Epithelial cell of esophagus (primary cell): ENCODE data around the gene TUBB3.

Source experiments
- DNase-seq: peaks from one replicate; pipeline ENCODE4 v3.0.0; 2010; ENCODE audit warnings: low read depth
- H3K4me3 ChIP-seq: 2 replicates; pipeline ENCODE4 v1.5.1; 2011; ENCODE audit warnings: mild to moderate bottlenecking, low read length, control low read depth
- TF ChIP-seq, protein P1 (sequence below): IDR thresholded peaks from 2 replicates; pipeline ENCODE4 v1.5.1; 2011; ENCODE audit warnings: low read depth, mild to moderate bottlenecking, low read length, control low read depth, inconsistent platforms; ENCODE audit not compliant: insufficient read depth; ENCODE audit errors: missing control alignments

Gene TUBB3

DNA sequence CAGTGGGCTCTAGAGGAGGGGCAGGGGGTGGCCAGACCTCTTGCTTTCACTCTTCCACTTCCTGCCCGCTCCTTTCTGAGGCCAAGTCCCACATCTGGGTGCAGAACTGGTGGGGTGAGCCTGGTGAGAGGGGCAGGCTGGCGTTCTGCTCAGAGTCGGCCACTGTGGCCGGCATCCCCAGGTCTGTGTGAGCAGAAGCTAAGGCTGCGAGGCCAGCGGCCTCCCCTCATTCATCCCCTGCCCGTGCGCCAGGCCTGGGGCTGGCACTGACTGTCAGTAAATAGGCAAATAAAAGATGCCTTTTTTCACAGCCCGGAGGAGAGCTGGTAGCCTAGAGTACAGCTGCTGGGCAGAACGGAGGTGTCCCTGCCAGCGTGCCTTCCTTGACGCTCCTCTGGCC is 26.6 kb downstream of the TUBB3 start:
- peak overlapping the region; percentile 65 for H3K4me3 ChIP-seq
- TF ChIP-seq, protein P1, sequence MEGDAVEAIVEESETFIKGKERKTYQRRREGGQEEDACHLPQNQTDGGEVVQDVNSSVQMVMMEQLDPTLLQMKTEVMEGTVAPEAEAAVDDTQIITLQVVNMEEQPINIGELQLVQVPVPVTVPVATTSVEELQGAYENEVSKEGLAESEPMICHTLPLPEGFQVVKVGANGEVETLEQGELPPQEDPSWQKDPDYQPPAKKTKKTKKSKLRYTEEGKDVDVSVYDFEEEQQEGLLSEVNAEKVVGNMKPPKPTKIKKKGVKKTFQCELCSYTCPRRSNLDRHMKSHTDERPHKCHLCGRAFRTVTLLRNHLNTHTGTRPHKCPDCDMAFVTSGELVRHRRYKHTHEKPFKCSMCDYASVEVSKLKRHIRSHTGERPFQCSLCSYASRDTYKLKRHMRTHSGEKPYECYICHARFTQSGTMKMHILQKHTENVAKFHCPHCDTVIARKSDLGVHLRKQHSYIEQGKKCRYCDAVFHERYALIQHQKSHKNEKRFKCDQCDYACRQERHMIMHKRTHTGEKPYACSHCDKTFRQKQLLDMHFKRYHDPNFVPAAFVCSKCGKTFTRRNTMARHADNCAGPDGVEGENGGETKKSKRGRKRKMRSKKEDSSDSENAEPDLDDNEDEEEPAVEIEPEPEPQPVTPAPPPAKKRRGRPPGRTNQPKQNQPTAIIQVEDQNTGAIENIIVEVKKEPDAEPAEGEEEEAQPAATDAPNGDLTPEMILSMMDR = no peak
- no peak for DNase-seq

DNA sequence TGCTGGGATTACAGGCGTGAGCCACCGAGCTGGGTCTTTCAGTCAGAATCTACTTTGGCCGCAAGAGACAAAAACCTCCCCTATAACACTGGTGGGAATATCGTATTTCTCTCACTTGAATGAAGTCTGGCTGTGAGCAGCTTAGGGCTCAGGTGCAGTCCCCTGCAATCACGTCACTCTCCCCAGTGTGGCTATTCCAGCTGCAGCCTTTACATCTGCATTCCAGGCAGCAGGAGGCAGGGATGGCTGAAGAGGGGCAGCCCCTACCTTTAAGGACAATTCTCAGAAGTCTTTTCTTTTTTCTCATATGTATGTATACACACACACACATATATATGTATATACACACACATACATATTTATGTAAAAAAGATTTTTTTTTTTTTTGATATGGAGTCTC is 28.4 kb downstream of the TUBB3 start:
- DNase-seq = no peak
- H3K4me3 ChIP-seq = no peak overlapping the region
- TF ChIP-seq, protein P1 = no peak

DNA sequence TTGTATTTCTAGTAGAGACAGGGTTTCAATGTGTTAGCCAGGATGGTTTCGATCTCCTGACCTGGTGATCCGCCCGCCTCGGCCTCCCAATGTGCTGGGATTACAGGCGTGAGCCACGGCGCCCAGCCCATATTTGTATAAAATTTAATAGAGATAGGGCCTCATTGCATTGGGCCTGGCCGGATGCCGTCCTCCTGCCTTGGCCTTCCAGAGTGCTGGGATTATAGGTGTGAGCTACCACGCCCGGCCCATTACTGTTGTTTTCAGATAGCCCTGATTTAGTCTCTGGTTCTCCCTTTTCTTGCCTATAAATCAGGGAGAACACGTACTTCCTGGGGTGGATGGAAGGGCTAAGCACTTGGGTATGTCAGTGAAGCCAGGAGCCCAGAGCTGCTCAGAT is 28.9 kb downstream of the TUBB3 start:
- no peak for DNase-seq
- TF ChIP-seq, protein P1 = no peak
- no peak overlapping the region for H3K4me3 ChIP-seq

DNA sequence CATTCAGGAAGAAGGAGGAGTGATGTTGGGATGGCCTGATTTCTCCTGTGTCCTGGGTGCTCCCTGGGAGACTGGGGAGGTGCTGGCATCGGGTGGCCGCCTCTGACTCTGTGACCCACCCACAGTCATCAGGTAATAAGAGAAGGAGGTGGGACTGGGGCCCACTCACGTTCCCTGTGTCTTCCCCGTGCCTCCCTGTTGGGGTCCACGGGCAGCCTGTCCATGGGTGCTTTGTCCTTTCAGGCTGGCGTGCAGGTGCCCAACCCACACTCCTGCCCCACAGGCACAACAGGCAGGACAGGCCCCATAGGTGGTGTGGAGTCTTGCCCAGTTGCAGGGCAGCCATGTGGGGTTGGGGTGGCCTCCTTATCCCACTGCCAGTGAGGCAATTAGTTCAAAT is 29.4 kb downstream of the TUBB3 start:
- DNase-seq = no peak
- H3K4me3 ChIP-seq = no peak overlapping the region
- TF ChIP-seq, protein P1 = no peak

DNA sequence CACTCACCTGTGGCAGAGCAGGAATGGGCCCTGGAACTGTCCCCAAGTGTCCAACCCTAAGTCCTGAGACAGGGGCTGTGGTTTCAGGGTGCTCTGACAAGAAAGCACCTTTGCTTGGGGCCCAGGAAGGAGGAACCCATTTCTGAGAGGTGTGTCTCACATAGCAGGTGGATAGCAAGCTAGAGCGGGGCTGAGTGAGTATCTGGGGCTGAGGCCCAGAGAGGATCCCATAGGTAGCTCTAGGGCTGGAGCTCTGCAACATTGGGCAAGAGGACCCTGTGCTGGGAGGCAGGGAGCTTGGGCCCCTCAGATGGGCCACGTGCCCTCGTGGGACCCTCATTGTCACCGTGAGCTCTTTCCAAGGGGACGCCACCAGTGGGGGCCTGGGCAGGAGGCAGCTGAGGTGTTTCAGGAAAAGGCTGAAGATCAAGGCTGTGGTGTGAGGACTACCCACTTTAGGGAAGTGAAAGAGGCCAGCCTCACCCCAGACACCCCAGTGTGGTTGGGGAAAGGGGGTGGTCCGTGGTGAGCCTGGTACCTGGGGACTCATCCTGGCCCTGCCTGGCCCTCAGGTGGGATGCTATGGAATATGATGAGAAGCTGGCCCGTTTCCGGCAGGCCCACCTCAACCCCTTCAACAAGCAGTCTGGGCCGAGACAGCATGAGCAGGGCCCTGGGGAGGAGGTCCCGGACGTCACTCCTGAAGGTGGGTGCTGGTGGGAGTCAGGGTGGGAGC is 30.7 kb downstream of the TUBB3 start:
- TF ChIP-seq, protein P1 = no peak
- H3K4me3 ChIP-seq = no peak overlapping the region
- DNase-seq = no peak

DNA sequence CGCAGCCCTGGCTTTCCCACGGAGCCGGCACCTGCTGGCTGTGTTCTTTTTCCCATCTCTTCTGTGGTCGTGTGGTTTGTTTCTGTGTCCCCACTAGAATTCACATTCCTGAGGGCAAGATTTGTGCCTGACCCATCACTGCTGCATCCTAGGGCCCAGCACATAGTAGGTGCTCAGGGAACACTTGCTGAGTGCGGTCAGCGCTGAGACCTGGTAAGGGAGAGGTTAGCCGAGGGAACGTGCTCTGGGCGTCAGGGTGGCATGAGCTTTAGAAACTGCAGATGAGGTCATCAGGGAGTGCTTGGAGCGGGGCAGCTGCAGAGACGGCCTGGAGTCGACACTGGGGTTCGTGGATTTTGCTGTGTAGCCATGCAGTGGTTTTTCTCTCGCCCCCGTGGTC is 31.3 kb downstream of the TUBB3 start:
- DNase-seq = no peak
- H3K4me3 ChIP-seq = no peak overlapping the region
- TF ChIP-seq, protein P1 = no peak
